Kidney (tissue), 14 donors: Measurements from ENCODE around the gene CDADC1. TPM values are rescaled to one million over a fixed set of nuclear protein-coding genes. Genes with fewer than 3 reads are reported as not detected.
A peak's percentile ranks its signal among the peaks of the same experiment; 100 is the strongest.

ENCODE experiments used
- DNase-seq, 5 donors: peaks; one replicate each; pipeline ENCODE4 v3.0.0-alpha.2; 2013 to 2020
- FAIRE-seq: peaks from 2 replicates; lab custom pipeline; 2012; peaks lifted over from hg19 to GRCh38; lab: Jason Lieb, UNC
- H3K27ac ChIP-seq, 2 donors: one replicate each; pipeline ENCODE4 v1.7.0; 2013; ENCODE audit warnings: low read depth in 2 of 2, low read length in 2 of 2, inconsistent platforms in 1 of 2
- H3K27me3 ChIP-seq: one replicate; pipeline ENCODE4 v1.7.1; 2013; ENCODE audit warnings: low read length, inconsistent platforms; ENCODE audit not compliant: control insufficient read depth, insufficient read depth
- H3K36me3 ChIP-seq, 3 donors: one replicate each; pipeline versions ENCODE4 v1.7.0 to v1.7.1; 2013; ENCODE audit warnings: low read length in 3 of 3, control low read depth in 1 of 3, inconsistent platforms in 1 of 3; ENCODE audit not compliant: insufficient read depth in 3 of 3, control insufficient read depth in 2 of 3
- H3K4me1 ChIP-seq, 3 donors: one replicate each; pipeline versions ENCODE4 v1.7.0 to v1.7.1; 2013; ENCODE audit warnings: low read length in 3 of 3, inconsistent platforms in 1 of 3, low read depth in 1 of 3; ENCODE audit not compliant: control insufficient read depth in 2 of 3, insufficient read depth in 2 of 3
- H3K4me3 ChIP-seq, 3 donors: one replicate each; pipeline versions ENCODE4 v1.7.0 to v1.8.1; 2013; ENCODE audit warnings: low read length in 3 of 3, control low read depth in 1 of 3, inconsistent platforms in 1 of 3
- H3K9ac ChIP-seq, 3 donors: one replicate each; pipeline versions ENCODE4 v1.7.0 to v1.7.1; 2013; ENCODE audit warnings: low read length in 3 of 3, control low read depth in 1 of 3, inconsistent platforms in 1 of 3
- H3K9me3 ChIP-seq, 3 donors: one replicate each; pipeline versions ENCODE4 v1.7.0 to v1.7.1; 2013; ENCODE audit warnings: low read length in 3 of 3, control low read depth in 1 of 3, inconsistent platforms in 1 of 3; ENCODE audit not compliant: control insufficient read depth in 2 of 3, insufficient read depth in 1 of 3
- CTCF ChIP-seq: IDR thresholded peaks from 3 replicates; pipeline ENCODE4 v1.5.1; 2012; ENCODE audit warnings: mild to moderate bottlenecking, moderate library complexity, borderline replicate concordance; ENCODE audit not compliant: insufficient read depth; ENCODE audit errors: extremely low read depth
- intact Hi-C: fragments of 100-400 bp; cut with DNase I; formaldehyde crosslinking; loops from one replicate; pipeline ENCODE4 v1.11.1; 2022
- polyA plus RNA-seq: library from polyadenylated mRNA; stranded (reverse); fragments of 350-450 nt; fragmentation: Illumina TruSeq; extraction: RNeasy Lipid Tissue Mini Kit (QIAGEN cat#74804); gene quantifications from one replicate; pipeline ENCODE4 v1.2.3, GENCODE V29; 2014; ENCODE audit warnings: low read depth, low replicate concordance; ENCODE audit not compliant: insufficient read depth
- total RNA-seq: library from RNA; stranded (reverse); fragmentation: NEBNext Ultra II Directional; extraction: Animal tissue kit (Norgen Biotek cat#: 25700); gene quantifications from one replicate; pipeline ENCODE4 v1.2.1, GENCODE V29; 2021
- donor health status: control.
- donor health status: control.
- donor health status: control.
- donor health status: control.
- donor health status: control.
- donor health status: DM: yes; HTN: yes; CAD: no.
- donor health status: Normal renal cell carcinoma (clear cell type).

CDADC1 gene
- total and polyA plus RNA-seq, 2 donors from 2014 or later = 8.3 to 12.2 TPM

- Histone ChIP-seq H3K9ac (no peak overlapping the region), H3K4me3 (no peak overlapping the region), H3K4me1 (no peaks in the 10 kb centered on the region), H3K27ac (no peak overlapping the region), H3K36me3 (peaks cover 2 to 20% (median 11%) of the 10 kb centered on the region in 3 donors), H3K9me3 (no peaks in the 10 kb centered on the region), H3K27me3 (no peaks in the 10 kb centered on the region)
- DNase-seq = no peak
- FAIRE-seq = no peak
- no peak for TF ChIP-seq CTCF
- intact Hi-C loops = no loop called here
These were observed 14.9 kb downstream of the CDADC1 start for GRCh38 chr13:49262634-49263033.

GRCh38 chr13:49265822-49266221 lies 18.1 kb downstream of the CDADC1 start:
- Histone ChIP-seq H3K27ac (no peak overlapping the region), H3K4me3 (no peak overlapping the region), H3K9me3 (no peaks in the 10 kb centered on the region), H3K9ac (no peak overlapping the region), H3K36me3 (peaks cover 0 to 15% (median 9%) of the 10 kb centered on the region in 3 donors), H3K27me3 (no peaks in the 10 kb centered on the region), H3K4me1 (no peaks in the 10 kb centered on the region)
- DNase-seq = no peak
- TF ChIP-seq CTCF = no peak
- intact Hi-C loops = no loop called here
- no peak for FAIRE-seq

GRCh38 chr13:49271264-49271663 lies 23.5 kb downstream of the CDADC1 start:
- FAIRE-seq (no peak), DNase-seq (no peak)
- Histone ChIP-seq H3K27me3 (no peaks in the 10 kb centered on the region), H3K9ac (no peak overlapping the region), H3K4me1 (no peaks in the 10 kb centered on the region), H3K27ac (no peak overlapping the region), H3K9me3 (no peaks in the 10 kb centered on the region), H3K36me3 (peaks cover 0 to 12% (median 6%) of the 10 kb centered on the region in 3 donors), H3K4me3 (no peak overlapping the region)
- intact Hi-C loops = no loop called here
- TF ChIP-seq CTCF = no peak

- no peak overlapping the region for H3K4me3 ChIP-seq
- no peak overlapping the region for H3K9ac ChIP-seq
- no peaks in the 10 kb centered on the region for H3K27me3 ChIP-seq
- H3K36me3 ChIP-seq = peaks cover 0 to 11% (median 6%) of the 10 kb centered on the region in 3 donors
- peak in 2 of 5 donors; percentile 10 to 14 for DNase-seq
- intact Hi-C loops = no loop called here
- no peaks in the 10 kb centered on the region for H3K4me1 ChIP-seq
- TF ChIP-seq CTCF = no peak
- no peaks in the 10 kb centered on the region for H3K9me3 ChIP-seq
- no peak for FAIRE-seq
- H3K27ac ChIP-seq = no peak overlapping the region
These were observed 24.6 kb downstream of the CDADC1 start for GRCh38 chr13:49272296-49272695.
